Measurements from ENCODE around the gene PRPF40A. TPM values are rescaled to one million over a fixed set of nuclear protein-coding genes. Genes with fewer than 3 reads are reported as not detected.
"Not testable (repeated sequence)": the region's sequence is repeated elsewhere in the genome, so short reads cannot be mapped to it uniquely, and the experiment has no call there.

The PRPF40A gene
- total RNA-seq, 1 donor from 2014 or later = 131 TPM

DNA sequence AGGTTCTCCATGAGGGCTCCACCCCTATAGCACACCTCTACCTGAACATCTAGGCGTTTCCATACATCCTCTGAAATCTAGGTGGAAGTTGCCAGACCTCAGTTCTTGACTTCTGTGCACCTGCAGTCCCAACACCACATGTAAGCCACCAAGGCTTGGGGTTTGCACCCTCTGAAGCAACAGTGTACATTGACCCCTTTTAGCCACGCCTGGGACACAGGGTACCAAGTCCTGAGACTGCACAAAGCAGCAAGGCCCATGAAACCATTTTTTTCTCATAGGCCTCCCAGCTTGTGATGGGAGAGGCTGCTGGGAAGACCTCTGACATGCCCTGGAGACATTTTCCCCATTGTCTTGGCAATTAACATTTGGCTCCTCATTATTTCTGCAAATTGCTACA lies 21.2 kb upstream of the PRPF40A start:
- no peak overlapping the region for H3K27ac Mint-ChIP-seq (ENCODE audit: unreplicated experiment)
- H3K4me3 Mint-ChIP-seq (ENCODE audit: unreplicated experiment) = no peak overlapping the region
- no peaks in the 10 kb centered on the region for H3K4me1 ChIP-seq (ENCODE audit: insufficient read depth, low read length)
- H3K36me3 Mint-ChIP-seq (ENCODE audit: low read depth, unreplicated experiment) = peaks cover 15% of the 10 kb centered on the region
- no peaks in the 10 kb centered on the region for H3K36me3 ChIP-seq (ENCODE audit: insufficient read depth, low read length)
- H3K9me3 ChIP-seq (ENCODE audit: insufficient read depth, low read depth, low read length) = no peaks in the 10 kb centered on the region
- H4K20me1 ChIP-seq (ENCODE audit: insufficient read depth, low read length) = no peaks in the 10 kb centered on the region
- no peak overlapping the region for H2AFZ ChIP-seq (ENCODE audit: low read depth, low read length)
- H3K79me2 ChIP-seq (ENCODE audit: insufficient read depth, low read length) = no peaks in the 10 kb centered on the region
- FAIRE-seq (no peak), DNase-seq (ENCODE audit: low read depth) (no peak)
- H3K27me3 Mint-ChIP-seq (ENCODE audit: low read depth, unreplicated experiment) = no peaks in the 10 kb centered on the region
- H3K27me3 ChIP-seq (ENCODE audit: insufficient read depth, low read length) = no peaks in the 10 kb centered on the region
- no peak overlapping the region for H3K4me2 ChIP-seq (ENCODE audit: low read length)
- no peaks in the 10 kb centered on the region for H3K9me3 Mint-ChIP-seq (ENCODE audit: unreplicated experiment)
- no peaks in the 10 kb centered on the region for H3K4me1 Mint-ChIP-seq (ENCODE audit: low read depth, unreplicated experiment)
- TF ChIP-seq, protein P1, sequence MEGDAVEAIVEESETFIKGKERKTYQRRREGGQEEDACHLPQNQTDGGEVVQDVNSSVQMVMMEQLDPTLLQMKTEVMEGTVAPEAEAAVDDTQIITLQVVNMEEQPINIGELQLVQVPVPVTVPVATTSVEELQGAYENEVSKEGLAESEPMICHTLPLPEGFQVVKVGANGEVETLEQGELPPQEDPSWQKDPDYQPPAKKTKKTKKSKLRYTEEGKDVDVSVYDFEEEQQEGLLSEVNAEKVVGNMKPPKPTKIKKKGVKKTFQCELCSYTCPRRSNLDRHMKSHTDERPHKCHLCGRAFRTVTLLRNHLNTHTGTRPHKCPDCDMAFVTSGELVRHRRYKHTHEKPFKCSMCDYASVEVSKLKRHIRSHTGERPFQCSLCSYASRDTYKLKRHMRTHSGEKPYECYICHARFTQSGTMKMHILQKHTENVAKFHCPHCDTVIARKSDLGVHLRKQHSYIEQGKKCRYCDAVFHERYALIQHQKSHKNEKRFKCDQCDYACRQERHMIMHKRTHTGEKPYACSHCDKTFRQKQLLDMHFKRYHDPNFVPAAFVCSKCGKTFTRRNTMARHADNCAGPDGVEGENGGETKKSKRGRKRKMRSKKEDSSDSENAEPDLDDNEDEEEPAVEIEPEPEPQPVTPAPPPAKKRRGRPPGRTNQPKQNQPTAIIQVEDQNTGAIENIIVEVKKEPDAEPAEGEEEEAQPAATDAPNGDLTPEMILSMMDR (IDR thresholded peaks at IDR 0.05; ENCODE audit: insufficient read depth, low read depth, low read length) = no peak
- TF ChIP-seq EZH2 (IDR thresholded peaks at IDR 0.05; ENCODE audit: insufficient read depth, low read length) = no peak
- H3K4me3 ChIP-seq (ENCODE audit: insufficient read depth, low read depth, low read length) = no peak overlapping the region
- no peak overlapping the region for H3K27ac ChIP-seq (ENCODE audit: low read depth, low read length)
- no peak overlapping the region for H3K9ac ChIP-seq (ENCODE audit: low read length)

DNA sequence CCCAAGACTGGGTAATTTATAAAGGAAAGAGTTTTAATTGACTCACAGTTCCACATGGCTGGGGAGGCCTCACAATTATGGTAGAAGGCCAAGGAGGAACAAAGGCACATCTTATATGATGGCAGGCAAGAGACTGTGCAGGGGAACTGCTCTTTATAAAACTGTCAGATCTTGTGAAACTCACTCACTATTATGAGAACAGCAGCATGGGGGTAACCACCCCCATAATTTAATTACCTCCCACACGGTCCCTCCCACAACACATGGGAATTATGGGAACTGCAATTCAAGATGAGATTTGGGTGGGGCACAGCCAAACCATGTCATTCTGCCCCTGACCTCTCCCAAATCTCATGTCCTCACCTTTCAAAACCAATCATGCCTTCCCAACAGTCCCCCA lies 20.2 kb upstream of the PRPF40A start:
- not testable (repeated sequence) for H3K4me3 ChIP-seq (ENCODE audit: insufficient read depth, low read depth, low read length); H3K9me3 ChIP-seq (ENCODE audit: insufficient read depth, low read depth, low read length); FAIRE-seq; H3K27me3 Mint-ChIP-seq (ENCODE audit: low read depth, unreplicated experiment); H3K27ac Mint-ChIP-seq (ENCODE audit: unreplicated experiment); H3K9ac ChIP-seq (ENCODE audit: low read length); H3K79me2 ChIP-seq (ENCODE audit: insufficient read depth, low read length); H3K27ac ChIP-seq (ENCODE audit: low read depth, low read length); H3K4me2 ChIP-seq (ENCODE audit: low read length); H2AFZ ChIP-seq (ENCODE audit: low read depth, low read length); H3K36me3 ChIP-seq (ENCODE audit: insufficient read depth, low read length); H3K9me3 Mint-ChIP-seq (ENCODE audit: unreplicated experiment); H3K27me3 ChIP-seq (ENCODE audit: insufficient read depth, low read length); H4K20me1 ChIP-seq (ENCODE audit: insufficient read depth, low read length); H3K4me1 Mint-ChIP-seq (ENCODE audit: low read depth, unreplicated experiment); H3K4me3 Mint-ChIP-seq (ENCODE audit: unreplicated experiment); DNase-seq (ENCODE audit: low read depth); H3K4me1 ChIP-seq (ENCODE audit: insufficient read depth, low read length)
- peaks cover 15% of the 10 kb centered on the region for H3K36me3 Mint-ChIP-seq (ENCODE audit: low read depth, unreplicated experiment)

DNA sequence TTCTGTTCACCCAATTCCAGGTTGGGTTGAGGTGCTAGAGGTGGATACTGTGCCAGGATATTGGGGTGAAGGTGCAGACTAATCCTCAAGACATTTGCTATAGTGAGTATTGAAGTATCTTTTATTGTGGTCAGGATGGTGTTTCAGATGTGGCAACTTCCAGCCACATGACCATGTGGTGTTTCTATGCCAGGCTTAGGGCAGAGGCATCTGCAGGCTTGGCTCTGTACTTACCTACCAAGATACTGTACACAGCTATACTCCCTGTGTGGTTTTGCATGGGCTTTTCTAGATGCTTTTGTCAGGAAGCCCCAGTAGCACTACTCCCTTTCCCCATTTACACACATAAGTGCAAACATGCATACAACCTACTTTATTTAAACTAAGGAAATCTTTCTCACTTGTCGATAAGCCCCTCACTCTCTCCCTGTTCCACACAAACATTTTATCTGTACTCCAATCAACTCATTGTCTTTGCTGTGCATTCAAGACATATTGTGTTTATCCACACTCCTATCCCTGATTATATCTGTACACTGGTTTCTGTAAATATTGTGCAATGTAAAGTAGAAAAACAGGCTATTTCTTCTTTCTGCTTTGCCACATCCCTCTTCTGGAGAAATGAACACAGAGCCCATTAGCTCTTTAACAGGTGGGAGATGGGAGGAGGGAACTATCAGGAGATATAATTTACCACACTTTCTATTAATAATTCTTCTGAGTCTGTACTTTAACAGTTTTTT lies 13.5 kb upstream of the PRPF40A start:
- TF ChIP-seq EZH2 (IDR thresholded peaks at IDR 0.05; ENCODE audit: insufficient read depth, low read length) = no peak
- TF ChIP-seq, protein P1 (IDR thresholded peaks at IDR 0.05; ENCODE audit: insufficient read depth, low read depth, low read length) = no peak
- H3K4me3 Mint-ChIP-seq (ENCODE audit: unreplicated experiment) = no peak overlapping the region
- no peak overlapping the region for H3K27ac Mint-ChIP-seq (ENCODE audit: unreplicated experiment)
- peak; percentile 6 for DNase-seq (ENCODE audit: low read depth)
- no peaks in the 10 kb centered on the region for H3K27me3 Mint-ChIP-seq (ENCODE audit: low read depth, unreplicated experiment)
- no peak overlapping the region for H3K4me2 ChIP-seq (ENCODE audit: low read length)
- no peaks in the 10 kb centered on the region for H3K4me1 ChIP-seq (ENCODE audit: insufficient read depth, low read length)
- H3K27me3 ChIP-seq (ENCODE audit: insufficient read depth, low read length) = no peaks in the 10 kb centered on the region
- H3K9me3 Mint-ChIP-seq (ENCODE audit: unreplicated experiment) = no peaks in the 10 kb centered on the region
- H3K4me1 Mint-ChIP-seq (ENCODE audit: low read depth, unreplicated experiment) = no peaks in the 10 kb centered on the region
- no peak overlapping the region for H3K4me3 ChIP-seq (ENCODE audit: insufficient read depth, low read depth, low read length)
- H3K9ac ChIP-seq (ENCODE audit: low read length) = no peak overlapping the region
- H3K36me3 Mint-ChIP-seq (ENCODE audit: low read depth, unreplicated experiment) = no peaks in the 10 kb centered on the region
- no peak overlapping the region for H2AFZ ChIP-seq (ENCODE audit: low read depth, low read length)
- peaks cover 7% of the 10 kb centered on the region for H4K20me1 ChIP-seq (ENCODE audit: insufficient read depth, low read length)
- no peak for FAIRE-seq
- H3K9me3 ChIP-seq (ENCODE audit: insufficient read depth, low read depth, low read length) = no peaks in the 10 kb centered on the region
- H3K79me2 ChIP-seq (ENCODE audit: insufficient read depth, low read length) = peaks cover 32% of the 10 kb centered on the region
- no peak overlapping the region for H3K27ac ChIP-seq (ENCODE audit: low read depth, low read length)
- no peaks in the 10 kb centered on the region for H3K36me3 ChIP-seq (ENCODE audit: insufficient read depth, low read length)

All from astrocyte (in vitro differentiated cells and primary cell).